CD8-positive, alpha-beta memory T cell (primary cell): Measurements from ENCODE around the gene SDR39U1. TPM values are rescaled to one million over a fixed set of nuclear protein-coding genes. Genes with fewer than 3 reads are reported as not detected.

Source experiments
- CTCF ChIA-PET: fragments of 350-600 bp; sonication (Branson Sonifier 250); formaldehyde crosslinking; loops from one replicate; lab custom pipeline; 2021; ENCODE audit warnings: antibody characterized with exemption; lab: Charles Lee
- POLR2A ChIA-PET: fragments of 350-600 bp; sonication (Branson Sonifier 250); formaldehyde crosslinking; loops from one replicate; lab custom pipeline; 2021; ENCODE audit warnings: antibody characterized with exemption; lab: Charles Lee
- DNase-seq, 5 donors: peaks; one replicate each; pipeline versions ENCODE4 v3.0.0 to v3.0.0-alpha.2; 2020 to 2022; ENCODE audit warnings: mixed read lengths in 1 of 5
- H3K27ac ChIP-seq: one replicate; pipeline ENCODE4 v1.7.0; 2013; ENCODE audit warnings: low read depth, mild to moderate bottlenecking, low read length, moderate library complexity
- H3K27me3 ChIP-seq: 2 replicates; pipeline ENCODE4 v1.7.0; 2013; ENCODE audit warnings: low read length, mild to moderate bottlenecking; ENCODE audit not compliant: insufficient read depth, poor library complexity, severe bottlenecking
- H3K36me3 ChIP-seq: 2 replicates; pipeline ENCODE4 v1.7.0; 2013; ENCODE audit warnings: mild to moderate bottlenecking, low read length, moderate library complexity; ENCODE audit not compliant: insufficient read depth
- H3K4me1 ChIP-seq: 2 replicates; pipeline ENCODE4 v1.7.0; 2013; ENCODE audit warnings: mild to moderate bottlenecking, low read length, moderate library complexity; ENCODE audit not compliant: insufficient read depth
- H3K4me3 ChIP-seq: 2 replicates; pipeline ENCODE4 v1.7.0; 2013; ENCODE audit warnings: mild to moderate bottlenecking, low read length
- H3K9me3 ChIP-seq: 2 replicates; pipeline ENCODE4 v1.7.0; 2013; ENCODE audit warnings: mild to moderate bottlenecking, low read length
- H3K27ac Mint-ChIP-seq, 8 donors: one replicate each; pipeline ENCODE4 v1.8.0; 2020 to 2021; ENCODE audit warnings: mixed read lengths in 8 of 8, mild to moderate bottlenecking in 6 of 8, inconsistent platforms in 3 of 8, moderate library complexity in 3 of 8
- H3K27me3 Mint-ChIP-seq, 2 donors: one replicate each; pipeline ENCODE4 v1.8.0; 2020 to 2021; ENCODE audit warnings: mixed read lengths in 2 of 2, mild to moderate bottlenecking in 1 of 2, moderate library complexity in 1 of 2
- H3K36me3 Mint-ChIP-seq, 3 donors: one replicate each; pipeline ENCODE4 v1.8.0; 2020 to 2021; ENCODE audit warnings: mixed read lengths in 3 of 3, inconsistent platforms in 1 of 3, mild to moderate bottlenecking in 1 of 3
- H3K4me1 Mint-ChIP-seq, 3 donors: one replicate each; pipeline ENCODE4 v1.8.0; 2020 to 2021; ENCODE audit warnings: mixed read lengths in 3 of 3, inconsistent platforms in 1 of 3, mild to moderate bottlenecking in 1 of 3
- H3K4me3 Mint-ChIP-seq, 7 donors: one replicate each; pipeline ENCODE4 v1.8.0; 2020 to 2021; ENCODE audit warnings: mixed read lengths in 7 of 7, mild to moderate bottlenecking in 6 of 7, moderate library complexity in 4 of 7, inconsistent platforms in 2 of 7
- H3K9me3 Mint-ChIP-seq, 5 donors: one replicate each; pipeline ENCODE4 v1.8.0; 2020 to 2022; ENCODE audit warnings: mixed read lengths in 5 of 5, mild to moderate bottlenecking in 3 of 5, moderate library complexity in 2 of 5, inconsistent platforms in 1 of 5
- polyA plus RNA-seq: library from polyadenylated mRNA; unstranded; fragments of 300-500 nt; fragmentation: Illumina TruSeq; gene quantifications from one replicate; pipeline ENCODE4 v1.2.3, GENCODE V29; 2021
- total RNA-seq, 2 experiments: library from RNA; stranded (reverse); gene quantifications; one replicate each; pipeline ENCODE4 v1.2.3, GENCODE V29; 2021

Gene SDR39U1
- total and polyA plus RNA-seq, 3 experiments from 2014 or later, result 58.1 to 67.7 (median 59.6) TPM

GRCh38 chr14:24411443-24412389 lies 30.9 kb downstream of the SDR39U1 start:
- peaks cover 3% of the 10 kb centered on the region for H3K27me3 ChIP-seq
- CTCF ChIA-PET, result interaction anchor here (0.9 to 2.4 kb wide), 5 partner anchors 15 to 165 kb away, joined by 3 to 7 read pairs (median 5); no protein-coding TSS in a partner anchor

GRCh38 chr14:24409956-24410355 lies 32.6 kb downstream of the SDR39U1 start:
- H3K4me1 ChIP-seq, result no peaks in the 10 kb centered on the region
- peaks cover 12 to 26% of the 10 kb centered on the region in 2 donors for H3K27me3 Mint-ChIP-seq
- H3K27ac ChIP-seq, result no peak overlapping the region
- ChIA-PET CTCF (interaction anchor here (1.3 to 2.4 kb wide), 5 partner anchors 18 to 77 kb away, joined by 3 to 10 read pairs (median 5); no protein-coding TSS in a partner anchor), POLR2A (no interaction called here)
- no peaks in the 10 kb centered on the region for H3K36me3 Mint-ChIP-seq
- H3K27ac Mint-ChIP-seq, result no peak overlapping the region
- H3K27me3 ChIP-seq, result peaks cover 3% of the 10 kb centered on the region
- H3K4me1 Mint-ChIP-seq, result no peaks in the 10 kb centered on the region
- no peaks in the 10 kb centered on the region for H3K36me3 ChIP-seq
- DNase-seq, result no peak
- no peaks in the 10 kb centered on the region for H3K9me3 Mint-ChIP-seq
- no peak overlapping the region for H3K4me3 ChIP-seq
- no peak overlapping the region for H3K4me3 Mint-ChIP-seq
- H3K9me3 ChIP-seq, result no peaks in the 10 kb centered on the region

More at GRCh38 chr14:24411443-24412389, 30.9 kb downstream of the SDR39U1 start:
- Mint-ChIP-seq H3K27ac (no peak overlapping the region), H3K4me3 (no peak overlapping the region), H3K4me1 (no peaks in the 10 kb centered on the region), H3K9me3 (no peaks in the 10 kb centered on the region), H3K27me3 (peaks cover 3 to 14% of the 10 kb centered on the region in 2 donors), H3K36me3 (no peaks in the 10 kb centered on the region)
- DNase-seq, result peak in 3 of 5 donors; percentile 13 to 23 (median 13)
- no peak overlapping the region for H3K4me3 ChIP-seq
- no peak overlapping the region for H3K27ac ChIP-seq
- no peaks in the 10 kb centered on the region for H3K36me3 ChIP-seq
- POLR2A ChIA-PET, result no interaction called here
- H3K4me1 ChIP-seq, result no peaks in the 10 kb centered on the region
- H3K9me3 ChIP-seq, result no peaks in the 10 kb centered on the region

- Mint-ChIP-seq H3K36me3 (no peaks in the 10 kb centered on the region), H3K4me1 (no peaks in the 10 kb centered on the region), H3K4me3 (no peak overlapping the region), H3K27ac (no peak overlapping the region), H3K9me3 (no peaks in the 10 kb centered on the region), H3K27me3 (peaks cover 16 to 31% of the 10 kb centered on the region in 2 donors)
- H3K4me1 ChIP-seq, result no peaks in the 10 kb centered on the region
- CTCF ChIA-PET, result interaction anchor here (1.1 to 2.1 kb wide), 6 partner anchors 10 to 76 kb away, joined by 3 to 10 read pairs (median 4); partner anchors contain the start of gene NYNRIN
- POLR2A ChIA-PET, result no interaction called here
- H3K36me3 ChIP-seq, result no peaks in the 10 kb centered on the region
- peaks cover 3% of the 10 kb centered on the region for H3K27me3 ChIP-seq
- H3K4me3 ChIP-seq, result no peak overlapping the region
- no peak overlapping the region for H3K27ac ChIP-seq
- DNase-seq, result no peak
- no peaks in the 10 kb centered on the region for H3K9me3 ChIP-seq
Measured at GRCh38 chr14:24409192-24409591, 33.4 kb downstream of the SDR39U1 start.

- H3K36me3 ChIP-seq, result no peaks in the 10 kb centered on the region
- H3K27me3 Mint-ChIP-seq, result peaks cover 19 to 35% of the 10 kb centered on the region in 2 donors
- H3K27ac ChIP-seq, result no peak overlapping the region
- no peaks in the 10 kb centered on the region for H3K9me3 ChIP-seq
- peaks cover 3% of the 10 kb centered on the region for H3K27me3 ChIP-seq
- H3K36me3 Mint-ChIP-seq, result no peaks in the 10 kb centered on the region
- ChIA-PET CTCF (interaction anchor here (1.1 to 2.1 kb wide), 5 partner anchors 10 to 76 kb away, joined by 3 to 10 read pairs (median 4); partner anchors contain the start of gene NYNRIN), POLR2A (no interaction called here)
- no peak for DNase-seq
- H3K27ac Mint-ChIP-seq, result no peak overlapping the region
- H3K9me3 Mint-ChIP-seq, result no peaks in the 10 kb centered on the region
- no peaks in the 10 kb centered on the region for H3K4me1 Mint-ChIP-seq
- H3K4me1 ChIP-seq, result no peaks in the 10 kb centered on the region
- H3K4me3 Mint-ChIP-seq, result no peak overlapping the region
- H3K4me3 ChIP-seq, result no peak overlapping the region
Measured at GRCh38 chr14:24408764-24409163, 33.8 kb downstream of the SDR39U1 start.

- Mint-ChIP-seq H3K27ac (no peak overlapping the region), H3K36me3 (no peaks in the 10 kb centered on the region), H3K4me3 (no peak overlapping the region), H3K4me1 (no peaks in the 10 kb centered on the region), H3K9me3 (no peaks in the 10 kb centered on the region), H3K27me3 (peaks cover 20 to 45% of the 10 kb centered on the region in 2 donors)
- H3K9me3 ChIP-seq, result no peaks in the 10 kb centered on the region
- ChIA-PET CTCF (interaction anchor here (0.6 to 2.1 kb wide), 4 partner anchors 11 to 165 kb away, joined by 3 to 10 read pairs (median 5); no protein-coding TSS in a partner anchor), POLR2A (no interaction called here)
- H3K4me1 ChIP-seq, result no peaks in the 10 kb centered on the region
- H3K4me3 ChIP-seq, result no peak overlapping the region
- H3K36me3 ChIP-seq, result no peaks in the 10 kb centered on the region
- no peak overlapping the region for H3K27ac ChIP-seq
- peaks cover 3% of the 10 kb centered on the region for H3K27me3 ChIP-seq
- DNase-seq, result no peak
Measured at GRCh38 chr14:24407608-24408325, 34.8 kb downstream of the SDR39U1 start.

GRCh38 chr14:24406416-24406815 lies 36.2 kb downstream of the SDR39U1 start:
- Histone ChIP-seq H3K9me3 (no peaks in the 10 kb centered on the region), H3K27me3 (peaks cover 3% of the 10 kb centered on the region), H3K36me3 (no peaks in the 10 kb centered on the region), H3K4me3 (no peak overlapping the region), H3K27ac (no peak overlapping the region), H3K4me1 (no peaks in the 10 kb centered on the region)
- Mint-ChIP-seq H3K4me3 (no peak overlapping the region), H3K27ac (no peak overlapping the region), H3K9me3 (no peaks in the 10 kb centered on the region), H3K36me3 (no peaks in the 10 kb centered on the region), H3K27me3 (peaks cover 20 to 48% of the 10 kb centered on the region in 2 donors), H3K4me1 (no peaks in the 10 kb centered on the region)
- DNase-seq, result no peak
- ChIA-PET CTCF (interaction anchor here (1.0 to 1.9 kb wide), 3 partner anchors 10 to 73 kb away, joined by 3 to 7 read pairs (median 4); no protein-coding TSS in a partner anchor), POLR2A (no interaction called here)

GRCh38 chr14:24404814-24405213 lies 37.8 kb downstream of the SDR39U1 start:
- no peaks in the 10 kb centered on the region for H3K4me1 Mint-ChIP-seq
- peaks cover 22 to 56% of the 10 kb centered on the region in 2 donors for H3K27me3 Mint-ChIP-seq
- H3K4me1 ChIP-seq, result no peaks in the 10 kb centered on the region
- CTCF ChIA-PET, result no interaction called here
- H3K36me3 Mint-ChIP-seq, result no peaks in the 10 kb centered on the region
- no peak for DNase-seq
- H3K4me3 Mint-ChIP-seq, result no peak overlapping the region
- POLR2A ChIA-PET, result no interaction called here
- H3K27ac Mint-ChIP-seq, result no peak overlapping the region
- H3K27me3 ChIP-seq, result peaks cover 9% of the 10 kb centered on the region
- no peak overlapping the region for H3K27ac ChIP-seq
- H3K9me3 ChIP-seq, result no peaks in the 10 kb centered on the region
- no peaks in the 10 kb centered on the region for H3K36me3 ChIP-seq
- no peak overlapping the region for H3K4me3 ChIP-seq
- H3K9me3 Mint-ChIP-seq, result no peaks in the 10 kb centered on the region
